SK-N-SH (cell line): ENCODE measurements around the gene SAE1. TPM values are rescaled to one million over a fixed set of nuclear protein-coding genes. Genes with fewer than 3 reads are reported as not detected.

Source experiments
- CTCF ChIA-PET: fragments of 300-600, 350-600 bp; formaldehyde crosslinking; extraction: SDS; loops from one replicate; lab custom pipeline; 2021; lab: Yijun Ruan, JAX
- POLR2A ChIA-PET: fragments of 350-600 bp; sonication (Branson Sonifier 250); formaldehyde crosslinking; extraction: SDS; loops from one replicate; lab custom pipeline; 2020; ENCODE audit warnings: antibody characterized with exemption, inconsistent platforms; lab: Yijun Ruan, JAX
- DNase-seq: peaks from one replicate; pipeline ENCODE4 v3.0.0; 2012
- H2AFZ ChIP-seq: fragments of 200-600 bp; sonication (generic); 2 replicates; pipeline ENCODE4 v1.8.1; 2016; ENCODE audit warnings: antibody characterized with exemption, mild to moderate bottlenecking, low read depth
- H3F3A ChIP-seq: fragments of 200-600 bp; sonication (generic); replicated peaks from 2 replicates; pipeline ENCODE3; 2016; ENCODE audit warnings: antibody characterized with exemption, mild to moderate bottlenecking; ENCODE audit not compliant: insufficient read depth
- H3K27ac ChIP-seq, 2 experiments: fragments of 200-500 bp in 1 of 2; fragments of 200-600 bp in 1 of 2; sonication (Bioruptor generic) in 1 of 2; sonication (generic), shearing (Covaris generic) in 1 of 2; 2 replicates each; pipeline versions ENCODE4 v1.5.1 to v1.6.1; 2014 to 2016; ENCODE audit warnings: low read depth in 2 of 2, inconsistent platforms in 1 of 2, low read length in 1 of 2, mild to moderate bottlenecking in 1 of 2, mixed read lengths in 1 of 2
- H3K27me3 ChIP-seq: fragments of 200-600 bp; sonication (generic), shearing (Covaris generic); 2 replicates; pipeline ENCODE4 v1.6.1; 2016; ENCODE audit warnings: mixed run types; ENCODE audit not compliant: insufficient read depth
- H3K36me3 ChIP-seq, 2 experiments: fragments of 200-500 bp in 1 of 2; fragments of 200-600 bp in 1 of 2; sonication (Bioruptor generic) in 1 of 2; sonication (generic) in 1 of 2; replicated peaks in 1 of 2; 2 replicates each; pipeline versions ENCODE3 to v1.5.1; 2014 to 2016; ENCODE audit warnings: low read length in 1 of 2, mild to moderate bottlenecking in 1 of 2; ENCODE audit not compliant: insufficient read depth in 2 of 2, control insufficient read depth in 1 of 2
- H3K4me1 ChIP-seq, 2 experiments: fragments of 200-500 bp in 1 of 2; fragments of 200-600 bp in 1 of 2; sonication (Bioruptor generic) in 1 of 2; sonication (generic), shearing (Covaris generic) in 1 of 2; 2 replicates each; pipeline versions ENCODE4 v1.5.1 to v1.6.1; 2014 to 2016; ENCODE audit warnings: low read depth in 1 of 2, low read length in 1 of 2, mixed run types in 1 of 2; ENCODE audit not compliant: insufficient read depth in 2 of 2, control insufficient read depth in 1 of 2
- H3K4me2 ChIP-seq: fragments of 200-600 bp; sonication (generic), shearing (Covaris generic); 2 replicates; pipeline ENCODE4 v1.6.1; 2017; ENCODE audit warnings: mixed run types
- H3K4me3 ChIP-seq, 2 experiments: fragments of 200-500 bp in 1 of 2; fragments of 200-600 bp in 1 of 2; sonication (Bioruptor generic) in 1 of 2; sonication (generic), shearing (Covaris generic) in 1 of 2; 2 replicates each; pipeline versions ENCODE4 v1.5.1 to v1.8.1; 2014 to 2016; ENCODE audit warnings: low read depth in 2 of 2, inconsistent platforms in 1 of 2, low read length in 1 of 2, mild to moderate bottlenecking in 1 of 2, mixed read lengths in 1 of 2, moderate library complexity in 1 of 2
- H3K79me2 ChIP-seq: fragments of 200-600 bp; sonication (generic); 2 replicates; pipeline ENCODE4 v1.8.1; 2017; ENCODE audit warnings: mild to moderate bottlenecking; ENCODE audit not compliant: insufficient read depth
- H3K9ac ChIP-seq: fragments of 200-600 bp; sonication (generic); 2 replicates; pipeline ENCODE4 v1.6.1; 2017; ENCODE audit warnings: mixed run types
- H3K9me2 ChIP-seq: fragments of 200-600 bp; sonication (generic); 2 replicates; pipeline ENCODE4 v1.6.1; 2017; ENCODE audit warnings: mixed run types
- H3K9me3 ChIP-seq: fragments of 200-600 bp; sonication (generic); 2 replicates; pipeline ENCODE4 v1.6.1; 2017; ENCODE audit warnings: mixed run types, mild to moderate bottlenecking, moderate library complexity
- H4K20me1 ChIP-seq: fragments of 200-600 bp; sonication (generic); 2 replicates; pipeline ENCODE4 v1.6.1; 2017; ENCODE audit warnings: mild to moderate bottlenecking, mixed run types; ENCODE audit not compliant: insufficient read depth
- EP300 ChIP-seq, 2 experiments: IDR thresholded peaks; 2 replicates each; pipeline versions ENCODE4 v1.4.0 to v1.6.1; 2012; ENCODE audit warnings: borderline replicate concordance in 1 of 2, low read depth in 1 of 2, low read length in 1 of 2
- FOSL2 ChIP-seq: IDR thresholded peaks from 2 replicates; pipeline ENCODE4 v1.4.0; 2012; ENCODE audit warnings: low read depth, mild to moderate bottlenecking, moderate library complexity, borderline replicate concordance
- FOXM1 ChIP-seq: IDR thresholded peaks from 2 replicates; pipeline ENCODE4 v1.4.0; 2012; ENCODE audit warnings: low read depth, mild to moderate bottlenecking
- JUND ChIP-seq: IDR thresholded peaks from 2 replicates; pipeline ENCODE4 v1.4.0; 2012
- POLR2AphosphoS5 ChIP-seq: IDR thresholded peaks from 2 replicates; pipeline ENCODE4 v1.6.1; 2012; ENCODE audit warnings: low read depth, low read length
- RCOR1 ChIP-seq: fragments of 150-350 bp; IDR thresholded peaks from 2 replicates; pipeline ENCODE4 v1.6.1; 2017; ENCODE audit warnings: antibody characterized with exemption, low read length
- TAF1 ChIP-seq: IDR thresholded peaks from 2 replicates; pipeline ENCODE4 v1.6.1; 2012; ENCODE audit warnings: low read depth, mild to moderate bottlenecking, low read length, moderate library complexity, borderline replicate concordance
- TCF12 ChIP-seq: IDR thresholded peaks from 2 replicates; pipeline ENCODE4 v1.4.0; 2012
- TEAD4 ChIP-seq: IDR thresholded peaks from 2 replicates; pipeline ENCODE4 v1.4.0; 2012; ENCODE audit warnings: mild to moderate bottlenecking, borderline replicate concordance; ENCODE audit not compliant: insufficient read depth
- WGBS: methylation state at CpG from one replicate; pipeline ENCODE4 v1.1.6; 2017; ENCODE audit warnings: low lambda C conversion rate; 5-methylcytosine and 5-hydroxymethylcytosine counted together
- polyA plus RNA-seq, 3 experiments: library from polyadenylated mRNA; depleted of rRNA; stranded (reverse); fragments of >200 nt; gene quantifications; 2 replicates each; pipeline ENCODE4 v1.2.3, GENCODE V29; 2012
- TF ChIP-seq, protein P1 (sequence below): IDR thresholded peaks from 2 replicates; pipeline ENCODE4 v1.4.0; 2012; ENCODE audit warnings: low read depth, borderline replicate concordance
- TF ChIP-seq, protein P2 (sequence below): IDR thresholded peaks from 2 replicates; pipeline ENCODE4; 2012
- TF ChIP-seq, protein P3 (sequence below): IDR thresholded peaks from 2 replicates; pipeline ENCODE4 v1.4.0; 2012; ENCODE audit warnings: low read depth

Gene SAE1
- polyA plus RNA-seq, 1 of the 3 experiments (the other 2 are of a cell fraction), result 123 TPM

DNA sequence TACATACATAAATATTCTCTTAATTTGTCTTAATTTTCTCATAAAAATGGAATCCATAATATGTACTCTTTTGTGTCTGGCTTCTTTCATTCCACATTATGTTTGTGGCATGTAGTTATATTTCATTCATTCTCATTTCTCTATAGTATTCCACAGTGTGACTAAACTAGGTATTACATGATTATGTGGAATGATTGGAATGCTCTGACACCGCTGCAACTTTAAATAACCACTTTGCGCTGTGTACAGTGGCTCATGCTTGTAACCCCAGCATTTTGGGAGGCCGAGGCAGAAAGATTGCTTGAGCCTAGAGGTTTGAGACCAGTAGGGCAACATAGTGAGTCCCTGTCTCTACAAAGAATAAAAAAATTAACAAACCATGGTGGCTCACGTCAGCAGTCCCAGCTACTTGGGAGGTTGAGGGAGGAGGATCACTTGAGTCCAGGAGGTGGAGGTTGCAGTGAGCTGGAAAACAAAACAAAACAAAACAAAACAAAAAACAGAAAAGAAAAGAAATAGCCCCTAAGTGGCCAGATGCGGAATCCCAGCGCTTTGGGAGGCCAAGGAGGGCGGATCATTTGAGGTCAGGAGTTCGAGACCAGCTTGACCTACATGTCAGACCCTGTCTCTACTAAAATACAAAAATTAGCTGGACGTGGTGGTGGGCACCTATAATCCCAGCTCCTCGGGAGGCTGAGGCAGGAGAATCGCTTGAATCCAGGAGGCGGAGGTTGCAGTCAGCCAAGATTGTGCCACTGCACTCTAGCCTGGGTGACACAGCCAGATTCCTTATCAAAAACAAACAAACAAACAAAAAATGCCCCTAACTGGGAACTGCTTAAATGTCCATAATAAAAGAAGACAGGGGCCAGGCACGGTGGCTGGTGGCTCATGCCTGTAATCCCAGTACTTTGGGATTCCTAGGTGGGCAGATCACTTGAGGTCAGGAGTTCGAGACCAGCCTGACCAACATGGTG, 8.0 kb upstream of the SAE1 start:
- Histone ChIP-seq H3F3A (peaks cover 23% of the 10 kb centered on the region), H3K9me2 (no peaks in the 10 kb centered on the region), H3K9me3 (no peaks in the 10 kb centered on the region), H3K36me3 (no peaks in the 10 kb centered on the region), H3K4me2 (peak overlapping the region; percentile 13; the same call in 1 of the 2 replicates), H3K79me2 (no peaks in the 10 kb centered on the region), H3K27ac (peak overlapping the region in 1 of 2 experiments; percentile 63; a peak in 2 of 4 replicates), H2AFZ (peak overlapping the region; percentile 37; the same call in 1 of the 2 replicates), H3K9ac (no peak overlapping the region), H4K20me1 (no peaks in the 10 kb centered on the region), H3K4me3 (no peak overlapping the region), H3K4me1 (peaks cover 0 to 12% of the 10 kb centered on the region in 2 experiments; a peak in 2 of 4 replicates), H3K27me3 (no peaks in the 10 kb centered on the region)
- POLR2A ChIA-PET, result interaction anchor here (1.0 to 1.3 kb wide), 2 partner anchors 9 kb away, joined by 4 to 5 read pairs; partner anchors contain the start of gene ZC3H4
- 65% methylated on average over 14 of the region's 14 CpGs for WGBS
- CTCF ChIA-PET, result interaction anchor here (0.7 to 6.9 kb wide), 6 partner anchors 8 to 122 kb away, joined by 3 to 40 read pairs (median 4); partner anchors contain the start of gene ZC3H4
- TF ChIP-seq POLR2AphosphoS5 (peak; percentile 25; the same call in 1 of the 2 replicates), TCF12 (peak; percentile 79), FOXM1 (no peak), TAF1 (no peak), RCOR1 (no peak), JUND (peak; percentile 24; the same call in 1 of the 2 replicates), FOSL2 (peak; percentile 29; the same call in 1 of the 2 replicates), TEAD4 (peak; percentile 75), EP300 (IDR thresholded peaks at IDR 0.05; ENCODE audit: borderline replicate concordance in 1 of 2, low read depth in 1 of 2, low read length in 1 of 2) (0 out of 4 replicates have a peak, but pooled peaks of 1 of the 2 experiments have one; percentile 25)
- TF ChIP-seq, protein P1, sequence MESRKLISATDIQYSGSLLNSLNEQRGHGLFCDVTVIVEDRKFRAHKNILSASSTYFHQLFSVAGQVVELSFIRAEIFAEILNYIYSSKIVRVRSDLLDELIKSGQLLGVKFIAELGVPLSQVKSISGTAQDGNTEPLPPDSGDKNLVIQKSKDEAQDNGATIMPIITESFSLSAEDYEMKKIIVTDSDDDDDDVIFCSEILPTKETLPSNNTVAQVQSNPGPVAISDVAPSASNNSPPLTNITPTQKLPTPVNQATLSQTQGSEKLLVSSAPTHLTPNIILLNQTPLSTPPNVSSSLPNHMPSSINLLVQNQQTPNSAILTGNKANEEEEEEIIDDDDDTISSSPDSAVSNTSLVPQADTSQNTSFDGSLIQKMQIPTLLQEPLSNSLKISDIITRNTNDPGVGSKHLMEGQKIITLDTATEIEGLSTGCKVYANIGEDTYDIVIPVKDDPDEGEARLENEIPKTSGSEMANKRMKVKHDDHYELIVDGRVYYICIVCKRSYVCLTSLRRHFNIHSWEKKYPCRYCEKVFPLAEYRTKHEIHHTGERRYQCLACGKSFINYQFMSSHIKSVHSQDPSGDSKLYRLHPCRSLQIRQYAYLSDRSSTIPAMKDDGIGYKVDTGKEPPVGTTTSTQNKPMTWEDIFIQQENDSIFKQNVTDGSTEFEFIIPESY, result no peak
- TF ChIP-seq, protein P2, sequence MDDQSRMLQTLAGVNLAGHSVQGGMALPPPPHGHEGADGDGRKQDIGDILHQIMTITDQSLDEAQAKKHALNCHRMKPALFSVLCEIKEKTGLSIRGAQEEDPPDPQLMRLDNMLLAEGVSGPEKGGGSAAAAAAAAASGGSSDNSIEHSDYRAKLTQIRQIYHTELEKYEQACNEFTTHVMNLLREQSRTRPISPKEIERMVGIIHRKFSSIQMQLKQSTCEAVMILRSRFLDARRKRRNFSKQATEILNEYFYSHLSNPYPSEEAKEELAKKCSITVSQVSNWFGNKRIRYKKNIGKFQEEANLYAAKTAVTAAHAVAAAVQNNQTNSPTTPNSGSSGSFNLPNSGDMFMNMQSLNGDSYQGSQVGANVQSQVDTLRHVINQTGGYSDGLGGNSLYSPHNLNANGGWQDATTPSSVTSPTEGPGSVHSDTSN, result peak; percentile 61
- TF ChIP-seq, protein P3, sequence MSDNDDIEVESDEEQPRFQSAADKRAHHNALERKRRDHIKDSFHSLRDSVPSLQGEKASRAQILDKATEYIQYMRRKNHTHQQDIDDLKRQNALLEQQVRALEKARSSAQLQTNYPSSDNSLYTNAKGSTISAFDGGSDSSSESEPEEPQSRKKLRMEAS, result no peak
- no peak for DNase-seq
